Measurements from ENCODE around the gene LY6G5B. TPM values are rescaled to one million over a fixed set of nuclear protein-coding genes. Genes with fewer than 3 reads are reported as not detected.

Gene LY6G5B
- total RNA-seq, 2 donors from 2014 or later, result 6.9 to 8.3 TPM

DNA sequence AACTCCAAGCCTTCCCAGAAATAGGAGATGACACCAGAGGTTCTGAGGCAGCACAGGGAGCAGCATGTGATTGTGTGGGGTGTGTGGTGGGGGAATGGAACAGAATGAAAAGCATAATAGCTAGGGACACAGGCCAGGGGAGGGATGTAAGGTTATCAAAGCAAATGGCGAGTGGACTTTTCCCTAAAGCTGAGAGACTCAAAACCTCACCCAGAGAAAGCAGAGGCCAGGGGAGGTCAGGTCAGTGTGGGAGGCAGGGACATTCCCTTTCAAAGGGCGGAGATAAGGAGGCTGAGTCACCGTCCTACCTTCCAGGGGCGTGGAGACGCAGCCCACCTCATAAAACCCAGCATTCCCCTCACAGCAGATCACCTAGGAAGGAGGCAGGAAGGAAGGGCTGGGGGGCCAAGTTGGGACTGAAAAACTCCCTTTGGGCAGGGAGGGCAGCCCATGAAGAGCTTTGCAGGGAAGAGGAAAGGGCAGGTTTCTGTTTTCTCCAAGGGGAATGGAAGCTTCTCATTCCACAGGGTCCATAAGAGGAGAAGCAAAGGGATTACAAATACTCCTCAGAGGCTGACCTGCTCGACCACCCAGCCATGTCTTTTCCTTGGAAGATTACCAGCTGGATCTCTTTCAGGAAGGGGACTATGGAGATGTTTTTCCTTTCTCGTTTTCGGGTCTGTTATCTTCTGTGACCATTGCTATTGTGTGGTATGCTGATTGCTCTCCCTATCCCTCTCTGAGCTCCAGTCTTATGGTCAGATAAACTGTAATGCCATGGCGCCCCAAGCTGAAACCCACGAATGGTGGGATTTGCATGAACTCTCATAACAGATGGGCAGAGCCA, 20.7 kb downstream of the LY6G5B start:
- intact Hi-C loops (cut with DNase I), result no loop called here
- Histone ChIP-seq H3K27me3 (no peaks in the 10 kb centered on the region), H3K27ac (no peak overlapping the region), H3K4me1 (no peaks in the 10 kb centered on the region), H3K9me3 (no peaks in the 10 kb centered on the region), H3K4me3 (no peak overlapping the region), H3K36me3 (replicated peaks in 1 of 2; ENCODE audit: insufficient read depth in 1 of 2, low read depth in 2 of 2) (peaks cover 0 to 15% of the 10 kb centered on the region in 2 donors)
- DNase-seq (no peak), ATAC-seq (no peak)
- 73 to 76% methylated on average over 10 of the region's 10 CpGs for WGBS, 2 donors
- TF ChIP-seq, protein P1, sequence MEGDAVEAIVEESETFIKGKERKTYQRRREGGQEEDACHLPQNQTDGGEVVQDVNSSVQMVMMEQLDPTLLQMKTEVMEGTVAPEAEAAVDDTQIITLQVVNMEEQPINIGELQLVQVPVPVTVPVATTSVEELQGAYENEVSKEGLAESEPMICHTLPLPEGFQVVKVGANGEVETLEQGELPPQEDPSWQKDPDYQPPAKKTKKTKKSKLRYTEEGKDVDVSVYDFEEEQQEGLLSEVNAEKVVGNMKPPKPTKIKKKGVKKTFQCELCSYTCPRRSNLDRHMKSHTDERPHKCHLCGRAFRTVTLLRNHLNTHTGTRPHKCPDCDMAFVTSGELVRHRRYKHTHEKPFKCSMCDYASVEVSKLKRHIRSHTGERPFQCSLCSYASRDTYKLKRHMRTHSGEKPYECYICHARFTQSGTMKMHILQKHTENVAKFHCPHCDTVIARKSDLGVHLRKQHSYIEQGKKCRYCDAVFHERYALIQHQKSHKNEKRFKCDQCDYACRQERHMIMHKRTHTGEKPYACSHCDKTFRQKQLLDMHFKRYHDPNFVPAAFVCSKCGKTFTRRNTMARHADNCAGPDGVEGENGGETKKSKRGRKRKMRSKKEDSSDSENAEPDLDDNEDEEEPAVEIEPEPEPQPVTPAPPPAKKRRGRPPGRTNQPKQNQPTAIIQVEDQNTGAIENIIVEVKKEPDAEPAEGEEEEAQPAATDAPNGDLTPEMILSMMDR (IDR thresholded peaks at IDR 0.05), result no peak
- TF ChIP-seq POLR2A (IDR thresholded peaks at IDR 0.05), result no peak

DNA sequence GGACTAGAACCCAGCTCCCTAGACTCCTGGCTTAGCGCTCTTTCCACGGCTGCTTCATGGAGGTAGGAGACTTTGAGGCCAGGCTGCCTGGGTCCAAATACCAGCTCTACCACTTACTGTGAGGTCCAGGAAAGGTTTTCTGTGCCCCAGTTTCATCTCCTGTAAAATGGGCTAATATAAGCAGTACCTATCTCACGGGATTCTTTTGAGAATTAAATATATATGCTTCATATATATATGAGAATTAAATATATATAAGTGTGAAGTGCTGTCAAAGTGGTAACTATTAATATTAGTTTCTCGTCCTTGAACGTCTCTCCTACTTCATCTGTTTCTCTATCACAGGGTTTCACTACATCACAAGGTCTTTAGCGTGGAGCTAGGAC, 21.3 kb downstream of the LY6G5B start:
- ATAC-seq, result no peak

DNA sequence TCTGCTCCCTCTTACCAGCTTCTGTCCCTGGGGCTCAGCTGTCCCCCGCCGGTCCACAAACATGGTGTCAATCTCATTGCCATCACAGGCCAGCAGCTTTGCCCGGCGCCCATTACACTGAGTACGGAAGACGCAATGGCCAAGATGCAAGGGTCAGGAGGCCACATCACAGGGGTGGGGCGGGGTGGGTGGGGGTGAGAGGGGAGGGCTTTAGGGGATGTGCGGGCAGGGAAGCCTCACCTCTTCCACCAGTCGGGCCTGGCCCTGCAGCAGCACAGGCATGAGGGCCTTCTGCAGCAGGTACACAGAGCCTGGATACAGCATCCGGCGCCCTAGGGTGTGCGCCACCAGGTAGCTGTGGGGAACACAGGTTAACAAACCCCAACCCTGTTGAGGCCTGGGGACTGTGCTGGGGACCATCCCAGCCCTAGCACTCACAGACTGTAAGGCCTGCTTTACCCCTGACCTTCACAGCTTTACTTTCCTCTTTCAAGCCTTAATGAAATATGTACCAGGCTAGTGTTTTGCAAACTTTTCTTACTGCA, 21.9 kb downstream of the LY6G5B start:
- TF ChIP-seq, protein P1 (IDR thresholded peaks at IDR 0.05), result no peak
- no peak for TF ChIP-seq POLR2A (IDR thresholded peaks at IDR 0.05)
- ATAC-seq (no peak), DNase-seq (no peak)
- Histone ChIP-seq H3K4me3 (no peak overlapping the region), H3K36me3 (replicated peaks in 1 of 2; ENCODE audit: insufficient read depth in 1 of 2, low read depth in 2 of 2) (peaks cover 0 to 15% of the 10 kb centered on the region in 2 donors), H3K27me3 (no peaks in the 10 kb centered on the region), H3K27ac (no peak overlapping the region), H3K4me1 (no peaks in the 10 kb centered on the region), H3K9me3 (no peaks in the 10 kb centered on the region)
- 98 to 100% methylated on average over 6 to 12 of the region's 12 CpGs for WGBS, 2 donors
- intact Hi-C loops (cut with DNase I), result no loop called here

More for the DNA sequence above, 21.3 kb downstream of the LY6G5B start:
- Histone ChIP-seq H3K27ac (no peak overlapping the region), H3K27me3 (no peaks in the 10 kb centered on the region), H3K4me3 (no peak overlapping the region), H3K36me3 (replicated peaks in 1 of 2; ENCODE audit: insufficient read depth in 1 of 2, low read depth in 2 of 2) (peaks cover 0 to 15% of the 10 kb centered on the region in 2 donors), H3K9me3 (no peaks in the 10 kb centered on the region), H3K4me1 (no peaks in the 10 kb centered on the region)
- DNase-seq, result no peak
- WGBS, 2 donors, result 86 to 90% methylated on average over 6 of the region's 6 CpGs
- TF ChIP-seq, protein P1 (IDR thresholded peaks at IDR 0.05), result no peak
- no peak for TF ChIP-seq POLR2A (IDR thresholded peaks at IDR 0.05)
- intact Hi-C loops (cut with DNase I), result no loop called here

DNA sequence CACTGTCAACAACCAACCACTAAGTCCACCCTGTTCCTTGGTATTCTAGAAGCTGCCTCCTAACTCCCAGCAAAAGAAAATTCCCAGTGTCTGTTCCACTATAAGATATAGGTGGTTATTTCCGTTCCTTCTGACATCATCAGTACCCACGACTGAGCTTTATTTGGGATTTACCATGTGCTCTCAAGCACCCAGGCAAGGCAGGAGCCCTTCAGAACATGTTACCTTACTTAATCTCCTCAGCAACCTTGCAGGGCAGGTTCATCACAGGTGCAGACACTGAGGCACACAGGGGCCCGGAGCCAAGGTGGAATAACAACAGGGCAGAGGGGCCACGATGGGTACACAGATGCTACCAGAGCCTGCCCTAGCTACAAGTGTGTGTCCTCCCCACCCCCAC, 22.6 kb downstream of the LY6G5B start:
- WGBS, 2 donors, result 87 to 96% methylated on average over 3 to 4 of the region's 4 CpGs
- Histone ChIP-seq H3K4me3 (no peak overlapping the region), H3K9me3 (no peaks in the 10 kb centered on the region), H3K4me1 (no peaks in the 10 kb centered on the region), H3K27ac (no peak overlapping the region), H3K27me3 (no peaks in the 10 kb centered on the region), H3K36me3 (replicated peaks in 1 of 2; ENCODE audit: insufficient read depth in 1 of 2, low read depth in 2 of 2) (peaks cover 0 to 17% of the 10 kb centered on the region in 2 donors)
- intact Hi-C loops (cut with DNase I), result no loop called here
- no peak for ATAC-seq
- DNase-seq, result no peak
- TF ChIP-seq POLR2A (IDR thresholded peaks at IDR 0.05), result no peak
- TF ChIP-seq, protein P1 (IDR thresholded peaks at IDR 0.05), result no peak

Data from body of pancreas (tissue), 4 donors.